Measurements from ENCODE around the gene MYH15.

DNA sequence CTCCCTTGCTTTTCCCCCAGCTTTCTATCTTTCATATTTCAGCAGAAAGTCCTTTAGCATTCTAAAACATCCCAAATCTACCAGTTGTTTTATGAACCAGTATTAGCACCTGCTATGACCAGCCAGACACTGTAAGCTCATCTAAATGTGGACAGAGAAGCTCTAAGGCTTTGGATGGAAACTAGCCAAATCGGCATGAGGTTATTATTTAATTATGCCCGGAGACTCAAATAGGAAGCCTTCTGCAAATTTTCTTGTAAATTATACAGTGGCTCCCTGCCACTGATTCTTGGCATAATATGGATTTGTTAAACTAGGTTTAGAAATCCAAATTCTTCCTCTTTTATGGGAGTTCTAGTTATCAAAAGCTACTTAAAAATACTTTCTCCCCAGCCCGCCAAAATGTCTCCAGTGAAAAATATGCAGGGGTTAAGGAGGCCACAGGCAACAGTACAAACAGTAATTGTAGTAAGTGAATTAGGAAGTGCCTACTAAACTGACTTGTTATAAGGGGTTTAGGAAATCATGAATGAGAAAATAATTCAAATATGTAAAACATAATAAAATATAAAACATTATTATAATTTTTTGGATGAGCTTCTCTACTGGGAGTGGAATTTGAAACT is 15.4 kb downstream of the MYH15 start:
- TF ChIP-seq GATA3 (IDR thresholded peaks at IDR 0.05; ENCODE audit: low read depth, low read length) (no peak), GATA2 (IDR thresholded peaks at IDR 0.05; ENCODE audit: low read depth, low read length) (no peak)
